ENCODE measurements around the gene RET. TPM values are rescaled to one million over a fixed set of nuclear protein-coding genes. Genes with fewer than 3 reads are reported as not detected.

RET gene
- total RNA-seq, 1 experiment from 2014 or later: 68.0 TPM

DNA sequence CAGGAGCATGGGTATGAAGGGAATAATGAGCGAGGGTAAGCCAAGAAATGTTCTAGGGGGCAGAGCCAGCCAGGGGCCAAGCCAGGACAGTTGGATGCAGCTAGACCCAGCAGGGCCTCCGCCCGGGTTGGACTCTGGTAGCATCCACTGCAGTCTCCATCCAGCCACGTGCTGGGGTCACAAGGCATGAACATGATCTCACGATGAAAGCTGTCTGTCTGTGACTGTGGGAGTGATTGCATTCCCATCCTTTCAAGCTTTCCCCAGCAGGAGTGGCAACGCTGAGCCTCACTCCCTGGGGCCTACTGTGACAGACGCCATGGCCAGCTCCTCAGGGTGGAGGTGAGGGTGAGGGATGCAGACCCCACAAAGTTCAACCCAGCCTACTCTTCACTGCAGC lies 47.8 kb upstream of the RET start:
- TF ChIP-seq, protein P1, sequence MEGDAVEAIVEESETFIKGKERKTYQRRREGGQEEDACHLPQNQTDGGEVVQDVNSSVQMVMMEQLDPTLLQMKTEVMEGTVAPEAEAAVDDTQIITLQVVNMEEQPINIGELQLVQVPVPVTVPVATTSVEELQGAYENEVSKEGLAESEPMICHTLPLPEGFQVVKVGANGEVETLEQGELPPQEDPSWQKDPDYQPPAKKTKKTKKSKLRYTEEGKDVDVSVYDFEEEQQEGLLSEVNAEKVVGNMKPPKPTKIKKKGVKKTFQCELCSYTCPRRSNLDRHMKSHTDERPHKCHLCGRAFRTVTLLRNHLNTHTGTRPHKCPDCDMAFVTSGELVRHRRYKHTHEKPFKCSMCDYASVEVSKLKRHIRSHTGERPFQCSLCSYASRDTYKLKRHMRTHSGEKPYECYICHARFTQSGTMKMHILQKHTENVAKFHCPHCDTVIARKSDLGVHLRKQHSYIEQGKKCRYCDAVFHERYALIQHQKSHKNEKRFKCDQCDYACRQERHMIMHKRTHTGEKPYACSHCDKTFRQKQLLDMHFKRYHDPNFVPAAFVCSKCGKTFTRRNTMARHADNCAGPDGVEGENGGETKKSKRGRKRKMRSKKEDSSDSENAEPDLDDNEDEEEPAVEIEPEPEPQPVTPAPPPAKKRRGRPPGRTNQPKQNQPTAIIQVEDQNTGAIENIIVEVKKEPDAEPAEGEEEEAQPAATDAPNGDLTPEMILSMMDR (conservative IDR thresholded peaks at IDR 0.05; ENCODE audit: low read depth, low read length): no peak
- no peak for TF ChIP-seq EZH2 (IDR thresholded peaks at IDR 0.05; ENCODE audit: borderline replicate concordance, low read depth, low read length, poor library complexity, severe bottlenecking)
- DNase-seq (ENCODE audit: low spot score): no peak
- no TSS peak for BruUV-seq (replicated peaks)
- Histone ChIP-seq H3K4me3 (ENCODE audit: low read depth, low read length, poor library complexity, severe bottlenecking) (no peak overlapping the region), H3K4me1 (ENCODE audit: insufficient read depth, low read length, poor library complexity, severe bottlenecking) (no peaks in the 10 kb centered on the region), H3K27me3 (replicated peaks; ENCODE audit: insufficient read depth, low read depth, low read length, poor library complexity) (no peaks in the 10 kb centered on the region), H3K9me3 (ENCODE audit: low read depth, low read length, poor library complexity, severe bottlenecking) (peaks cover 28% of the 10 kb centered on the region), H3K27ac (ENCODE audit: low read depth, low read length, poor library complexity, severe bottlenecking) (no peak overlapping the region), H3K36me3 (ENCODE audit: insufficient read depth, low read length, poor library complexity, severe bottlenecking) (no peaks in the 10 kb centered on the region)
- ChIA-PET POLR2A (ENCODE audit: low non-redundant PET) (no interaction called here), CTCF (no interaction called here)
- intact Hi-C loops (cut with micrococcal nuclease; ENCODE audit: unreplicated experiment): no loop called here

DNA sequence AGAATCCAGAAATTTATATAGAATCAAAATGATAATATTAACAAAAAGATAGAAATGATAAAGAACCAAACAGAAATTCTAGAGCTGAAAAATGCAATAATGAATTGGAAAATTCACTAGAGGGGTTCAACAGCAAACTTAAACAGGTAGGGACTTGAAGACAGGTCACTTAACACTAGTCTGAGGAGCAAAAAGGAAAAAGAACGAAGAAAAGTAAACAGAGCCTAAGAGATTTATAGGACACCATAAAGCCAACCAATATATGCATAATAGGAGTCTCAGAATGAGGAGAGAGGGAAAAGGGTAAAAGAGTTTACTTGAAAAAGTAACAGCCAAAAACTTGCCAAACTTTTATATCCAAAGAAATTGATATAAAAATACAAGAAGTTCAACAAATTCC lies 44.3 kb upstream of the RET start:
- no peak for TF ChIP-seq EZH2 (IDR thresholded peaks at IDR 0.05; ENCODE audit: borderline replicate concordance, low read depth, low read length, poor library complexity, severe bottlenecking)
- TF ChIP-seq, protein P1 (conservative IDR thresholded peaks at IDR 0.05; ENCODE audit: low read depth, low read length): no peak
- CTCF ChIA-PET: no interaction called here
- DNase-seq (ENCODE audit: low spot score): no peak
- Histone ChIP-seq H3K4me1 (ENCODE audit: insufficient read depth, low read length, poor library complexity, severe bottlenecking) (no peaks in the 10 kb centered on the region), H3K4me3 (ENCODE audit: low read depth, low read length, poor library complexity, severe bottlenecking) (no peak overlapping the region), H3K27me3 (replicated peaks; ENCODE audit: insufficient read depth, low read depth, low read length, poor library complexity) (no peaks in the 10 kb centered on the region), H3K9me3 (ENCODE audit: low read depth, low read length, poor library complexity, severe bottlenecking) (peaks cover 34% of the 10 kb centered on the region), H3K27ac (ENCODE audit: low read depth, low read length, poor library complexity, severe bottlenecking) (no peak overlapping the region), H3K36me3 (ENCODE audit: insufficient read depth, low read length, poor library complexity, severe bottlenecking) (no peaks in the 10 kb centered on the region)
- POLR2A ChIA-PET (ENCODE audit: low non-redundant PET): no interaction called here
- BruUV-seq (replicated peaks): no TSS peak
- intact Hi-C loops (cut with micrococcal nuclease; ENCODE audit: unreplicated experiment): no loop called here

DNA sequence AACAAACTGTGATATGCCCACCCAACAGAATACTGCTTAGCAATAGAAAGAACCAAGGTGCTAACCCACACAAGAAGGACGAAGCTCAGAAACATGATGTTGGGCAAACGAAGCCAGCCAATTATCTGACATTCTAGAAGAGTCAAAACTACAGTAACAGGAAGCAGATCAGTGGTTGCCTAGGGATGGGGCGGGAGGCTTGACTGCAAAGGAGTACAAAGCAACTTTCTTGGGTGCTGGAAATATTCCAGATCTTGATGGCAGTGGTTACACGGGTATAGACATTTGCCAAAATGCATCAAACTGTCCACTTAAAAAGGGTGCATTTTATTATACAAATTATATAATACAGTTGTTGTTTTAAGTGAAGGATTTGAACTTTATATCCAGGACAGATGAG lies 41.1 kb upstream of the RET start:
- intact Hi-C loops (cut with micrococcal nuclease; ENCODE audit: unreplicated experiment): no loop called here
- no TSS peak for BruUV-seq (replicated peaks)
- Histone ChIP-seq H3K27ac (ENCODE audit: low read depth, low read length, poor library complexity, severe bottlenecking) (no peak overlapping the region), H3K9me3 (ENCODE audit: low read depth, low read length, poor library complexity, severe bottlenecking) (peaks cover 34% of the 10 kb centered on the region), H3K36me3 (ENCODE audit: insufficient read depth, low read length, poor library complexity, severe bottlenecking) (no peaks in the 10 kb centered on the region), H3K27me3 (replicated peaks; ENCODE audit: insufficient read depth, low read depth, low read length, poor library complexity) (no peaks in the 10 kb centered on the region), H3K4me1 (ENCODE audit: insufficient read depth, low read length, poor library complexity, severe bottlenecking) (no peaks in the 10 kb centered on the region), H3K4me3 (ENCODE audit: low read depth, low read length, poor library complexity, severe bottlenecking) (no peak overlapping the region)
- TF ChIP-seq, protein P1 (conservative IDR thresholded peaks at IDR 0.05; ENCODE audit: low read depth, low read length): no peak
- no peak for TF ChIP-seq EZH2 (IDR thresholded peaks at IDR 0.05; ENCODE audit: borderline replicate concordance, low read depth, low read length, poor library complexity, severe bottlenecking)
- POLR2A ChIA-PET (ENCODE audit: low non-redundant PET): no interaction called here
- DNase-seq (ENCODE audit: low spot score): peak; percentile 54
- CTCF ChIA-PET: no interaction called here
